Stimulated activated CD4-positive, alpha-beta T cell treated with anti-CD3 and anti-CD28 coated beads, Interleukin-12 subunit alpha, Interleukin-12 subunit beta, amount 100 ng/mL, for 48 hours (primary cell): Measurements from ENCODE around the gene NACAD.
"Not testable (repeated sequence)": the region's sequence is repeated elsewhere in the genome, so short reads cannot be mapped to it uniquely, and the experiment has no call there.

Experiments
- DNase-seq, 3 donors: peaks; one replicate each; pipeline ENCODE4 v3.0.0-alpha.2; 2020; ENCODE audit warnings: low read depth in 2 of 3, low spot score in 1 of 3

NACAD gene

GRCh38 chr7:45117582-45117981 lies 28.8 kb upstream of the NACAD start:
- DNase-seq: no peak

- DNase-seq: no peak
Observed at GRCh38 chr7:45116048-45116447, 27.3 kb upstream of the NACAD start.

- no peak for DNase-seq
Observed at GRCh38 chr7:45114926-45115325, 26.2 kb upstream of the NACAD start.

GRCh38 chr7:45114257-45114656 lies 25.5 kb upstream of the NACAD start:
- DNase-seq: not testable (repeated sequence)

- DNase-seq: no peak
Observed at GRCh38 chr7:45112648-45113047, 23.9 kb upstream of the NACAD start.

- DNase-seq: peak; percentile 88 to 93 (median 90)
Observed at GRCh38 chr7:45111298-45112223, 22.8 kb upstream of the NACAD start, which contains the start of gene TBRG4. Gene TBRG4, minus strand, starts transcription at chr7:45111697. Its CDS starts 2,460 bp downstream, at chr7:45109237.

GRCh38 chr7:45108863-45109262 lies 20.1 kb upstream of the NACAD start:
- no peak for DNase-seq

- no peak for DNase-seq
Observed at GRCh38 chr7:45107356-45107755, 18.6 kb upstream of the NACAD start.

GRCh38 chr7:45106820-45107219 lies 18.1 kb upstream of the NACAD start:
- no peak for DNase-seq

GRCh38 chr7:45105588-45106188 lies 16.9 kb upstream of the NACAD start:
- DNase-seq: no peak

- no peak for DNase-seq
Observed at GRCh38 chr7:45104844-45105587, 16.2 kb upstream of the NACAD start.

- DNase-seq: no peak
Observed at GRCh38 chr7:45103958-45104843, 15.4 kb upstream of the NACAD start.

- DNase-seq: no peak
Observed at GRCh38 chr7:45102785-45103712, 14.3 kb upstream of the NACAD start.

- DNase-seq: no peak
Observed at GRCh38 chr7:45101748-45102147, 13.0 kb upstream of the NACAD start.

- DNase-seq: no peak
Observed at GRCh38 chr7:45100761-45101480, 12.2 kb upstream of the NACAD start.

- no peak for DNase-seq
Observed at GRCh38 chr7:45099891-45100760, 11.4 kb upstream of the NACAD start.

- no peak for DNase-seq
Observed at GRCh38 chr7:45098983-45099839, 10.4 kb upstream of the NACAD start.
